Tibial nerve (tissue), 3 donors: ENCODE measurements around the gene IGFBP3.

Experiments
- CTCF ChIP-seq, 5 experiments: fragments of 200-600 bp in 3 of 5; fragments of 450-650 bp in 2 of 5; sonication (generic) in 3 of 5; IDR thresholded peaks; one replicate each; pipeline ENCODE4 v1.5.1; 2016 to 2019; ENCODE audit warnings: antibody characterized with exemption in 5 of 5, mild to moderate bottlenecking in 3 of 5, moderate library complexity in 2 of 5
- POLR2A ChIP-seq, 2 donors: fragments of 450-650 bp; IDR thresholded peaks; one replicate each; pipeline ENCODE4 v1.6.1; 2017; ENCODE audit warnings: antibody characterized with exemption in 2 of 2, mild to moderate bottlenecking in 2 of 2, moderate library complexity in 2 of 2

DNA sequence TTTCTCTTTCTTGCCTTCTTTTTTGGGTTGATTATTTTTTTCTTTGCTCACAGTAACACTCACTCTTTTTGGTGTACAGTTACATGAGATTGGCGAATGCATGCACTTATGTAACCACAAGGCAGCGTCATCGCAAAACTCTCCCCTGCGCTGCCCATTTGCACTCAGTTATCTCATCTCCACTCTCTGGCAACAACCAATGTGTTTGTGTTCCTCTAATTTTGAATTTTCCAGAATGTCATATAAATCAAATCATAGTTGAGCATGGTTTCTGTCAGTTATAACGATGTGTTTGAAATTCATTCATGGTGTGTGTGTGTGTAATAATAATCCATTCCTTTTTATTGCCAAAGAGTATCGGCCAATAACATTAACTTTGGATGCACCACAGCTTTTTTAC lies 23.0 kb upstream of the IGFBP3 start:
- TF ChIP-seq CTCF (IDR thresholded peaks at IDR 0.05), result no peak
- no peak for TF ChIP-seq POLR2A (IDR thresholded peaks at IDR 0.05)
